ENCODE measurements around the gene EPB41L4A.

DNA sequence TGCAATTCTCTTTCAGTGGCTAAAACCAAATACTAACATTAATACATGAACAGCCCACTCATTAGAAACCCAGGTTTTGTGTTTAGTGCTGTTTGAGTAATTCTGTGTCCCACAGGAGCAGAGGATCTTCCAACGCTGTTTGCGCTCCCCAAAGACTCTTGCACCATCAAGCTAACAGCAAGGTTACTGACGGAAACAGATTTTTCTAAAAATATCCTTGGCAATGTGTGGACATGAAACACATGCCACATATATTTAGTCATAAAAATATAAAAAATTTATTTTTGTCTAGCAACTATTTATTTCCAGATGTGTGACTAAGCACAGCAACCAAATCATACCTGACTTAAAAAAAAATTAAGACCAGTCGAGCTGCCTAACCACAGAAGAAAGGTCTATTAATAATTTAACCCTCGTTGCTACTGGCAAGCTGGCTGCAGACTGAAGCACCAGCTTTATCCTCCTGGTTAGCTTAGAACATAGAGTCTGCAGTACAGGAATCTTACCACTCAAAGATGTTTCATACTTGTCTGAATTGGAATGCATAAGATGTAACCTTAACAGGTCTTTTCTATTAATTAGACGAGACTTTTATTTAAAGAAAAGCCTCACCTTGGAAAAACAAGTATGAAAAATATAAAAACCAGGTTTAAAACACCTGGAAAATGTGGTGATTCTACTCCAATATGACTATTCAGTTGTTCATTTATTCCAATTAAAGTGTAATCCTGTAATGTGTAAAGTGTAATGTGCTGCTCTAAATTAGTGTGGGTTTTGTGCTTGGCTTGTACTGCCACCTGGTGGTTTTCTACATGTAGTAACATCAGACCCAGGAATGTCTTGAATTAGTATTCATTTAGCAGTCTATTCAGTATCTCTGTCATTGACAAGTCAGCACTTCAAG, 272.5 kb downstream of the EPB41L4A start:
- TF ChIP-seq, protein P1, sequence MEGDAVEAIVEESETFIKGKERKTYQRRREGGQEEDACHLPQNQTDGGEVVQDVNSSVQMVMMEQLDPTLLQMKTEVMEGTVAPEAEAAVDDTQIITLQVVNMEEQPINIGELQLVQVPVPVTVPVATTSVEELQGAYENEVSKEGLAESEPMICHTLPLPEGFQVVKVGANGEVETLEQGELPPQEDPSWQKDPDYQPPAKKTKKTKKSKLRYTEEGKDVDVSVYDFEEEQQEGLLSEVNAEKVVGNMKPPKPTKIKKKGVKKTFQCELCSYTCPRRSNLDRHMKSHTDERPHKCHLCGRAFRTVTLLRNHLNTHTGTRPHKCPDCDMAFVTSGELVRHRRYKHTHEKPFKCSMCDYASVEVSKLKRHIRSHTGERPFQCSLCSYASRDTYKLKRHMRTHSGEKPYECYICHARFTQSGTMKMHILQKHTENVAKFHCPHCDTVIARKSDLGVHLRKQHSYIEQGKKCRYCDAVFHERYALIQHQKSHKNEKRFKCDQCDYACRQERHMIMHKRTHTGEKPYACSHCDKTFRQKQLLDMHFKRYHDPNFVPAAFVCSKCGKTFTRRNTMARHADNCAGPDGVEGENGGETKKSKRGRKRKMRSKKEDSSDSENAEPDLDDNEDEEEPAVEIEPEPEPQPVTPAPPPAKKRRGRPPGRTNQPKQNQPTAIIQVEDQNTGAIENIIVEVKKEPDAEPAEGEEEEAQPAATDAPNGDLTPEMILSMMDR (conservative IDR thresholded peaks at IDR 0.05; ENCODE audit: low read length): peak; percentile 64
- no peak for TF ChIP-seq EZH2phosphoT487 (IDR thresholded peaks at IDR 0.05; ENCODE audit: borderline replicate concordance)
